ENCODE data around the gene SLC25A23. TPM values are rescaled to one million over a fixed set of nuclear protein-coding genes. Genes with fewer than 3 reads are reported as not detected.

SLC25A23 gene
- total and polyA plus RNA-seq, 2 donors (not counting 1 experiment from before 2014, with no cell fraction given): 9.3 to 25.3 TPM

- WGBS (ENCODE audit: insufficient coverage): 54% methylated on average over 11 of the region's 17 CpGs
- Mint-ChIP-seq H3K9me3 (ENCODE audit: insufficient read depth) (no peaks in the 10 kb centered on the region), H3K4me3 (peak overlapping the region; percentile 95), H3K27ac (peak overlapping the region; percentile 88), H3K4me1 (peaks cover 21% of the 10 kb centered on the region), H3K27me3 (no peaks in the 10 kb centered on the region)
- ChIA-PET CTCF (interaction anchor here (1.0 kb wide), 1 partner anchor 171 kb away, joined by 4 read pairs; no protein-coding TSS in a partner anchor), POLR2A (interaction anchor here (1.3 to 1.4 kb wide), 2 partner anchors 23 to 33 kb away, joined by 3 read pairs; partner anchors contain the start of genes DENND1C and KHSRP)
- Histone ChIP-seq H4K20me1 (ENCODE audit: control insufficient read depth, insufficient read depth, low read length, poor library complexity, severe bottlenecking) (no peaks in the 10 kb centered on the region), H3K9ac (ENCODE audit: low read length) (no peak overlapping the region), H3K36me3 (replicated peaks in 1 of 2; ENCODE audit: control extremely low read depth in 1 of 2, control insufficient read depth in 1 of 2, extremely low read depth in 1 of 2, insufficient read depth in 2 of 2, low read length in 1 of 2) (peaks cover 0 to 8% of the 10 kb centered on the region in 2 experiments), H3K9me3 (ENCODE audit: control extremely low read depth in 1 of 3, control insufficient read depth in 2 of 3, insufficient read depth in 1 of 3, low read length in 2 of 3) (peaks cover 0 to 26% (median 9%) of the 10 kb centered on the region in 3 donors), H3K27me3 (replicated peaks in 1 of 4; ENCODE audit: control extremely low read depth in 1 of 4, control insufficient read depth in 3 of 4, insufficient read depth in 4 of 4, low read length in 3 of 4) (no peaks in the 10 kb centered on the region), H3K79me2 (ENCODE audit: control insufficient read depth, insufficient read depth, low read length) (no peaks in the 10 kb centered on the region), H3K4me3 (ENCODE audit: control extremely low read depth in 1 of 5, extremely low read depth in 1 of 5, insufficient read depth in 1 of 5, low read depth in 2 of 5, low read length in 4 of 5) (peak overlapping the region in 1 of 5 experiments; percentile 93), H3K4me2 (replicated peaks; ENCODE audit: low read depth, low read length, poor library complexity, severe bottlenecking) (peak overlapping the region; percentile 85), H2AFZ (ENCODE audit: insufficient read depth, low read depth, low read length, poor library complexity, severe bottlenecking) (peak overlapping the region; percentile 96), H3K27ac (ENCODE audit: low read length in 2 of 2) (no peak overlapping the region), H3K4me1 (ENCODE audit: control insufficient read depth in 2 of 2, insufficient read depth in 2 of 2, low read length in 2 of 2) (peaks cover 0 to 24% of the 10 kb centered on the region in 2 donors)
- ATAC-seq (ENCODE audit: low read depth) (no peak), DNase-seq (peak; percentile 36)
- intact Hi-C loops (cut with micrococcal nuclease): no loop called here
- no peak for TF ChIP-seq EZH2 (IDR thresholded peaks at IDR 0.05; ENCODE audit: borderline replicate concordance, insufficient read depth, low read depth, low read length, poor library complexity, severe bottlenecking)
- TF ChIP-seq CTCF (IDR thresholded peaks at IDR 0.05): no peak
Observed at GRCh38 chr19:6457958-6458694, 1.5 kb downstream of the SLC25A23 start.

GRCh38 chr19:6455924-6456323 lies 3.7 kb downstream of the SLC25A23 start:
- Histone ChIP-seq H3K4me1 (ENCODE audit: control insufficient read depth in 2 of 2, insufficient read depth in 2 of 2, low read length in 2 of 2) (peaks cover 0 to 23% of the 10 kb centered on the region in 2 donors), H3K27me3 (replicated peaks in 1 of 4; ENCODE audit: control extremely low read depth in 1 of 4, control insufficient read depth in 3 of 4, insufficient read depth in 4 of 4, low read length in 3 of 4) (no peaks in the 10 kb centered on the region), H3K9ac (ENCODE audit: low read length) (no peak overlapping the region), H3K79me2 (ENCODE audit: control insufficient read depth, insufficient read depth, low read length) (no peaks in the 10 kb centered on the region), H3K9me3 (ENCODE audit: control extremely low read depth in 1 of 3, control insufficient read depth in 2 of 3, insufficient read depth in 1 of 3, low read length in 2 of 3) (peaks cover 0 to 26% (median 9%) of the 10 kb centered on the region in 3 donors), H4K20me1 (ENCODE audit: control insufficient read depth, insufficient read depth, low read length, poor library complexity, severe bottlenecking) (no peaks in the 10 kb centered on the region), H3K4me2 (replicated peaks; ENCODE audit: low read depth, low read length, poor library complexity, severe bottlenecking) (no peak overlapping the region), H3K4me3 (ENCODE audit: control extremely low read depth in 1 of 5, extremely low read depth in 1 of 5, insufficient read depth in 1 of 5, low read depth in 2 of 5, low read length in 4 of 5) (no peak overlapping the region), H2AFZ (ENCODE audit: insufficient read depth, low read depth, low read length, poor library complexity, severe bottlenecking) (no peak overlapping the region), H3K27ac (ENCODE audit: low read length in 2 of 2) (no peak overlapping the region), H3K36me3 (replicated peaks in 1 of 2; ENCODE audit: control extremely low read depth in 1 of 2, control insufficient read depth in 1 of 2, extremely low read depth in 1 of 2, insufficient read depth in 2 of 2, low read length in 1 of 2) (peaks cover 0 to 8% of the 10 kb centered on the region in 2 experiments)
- TF ChIP-seq CTCF (IDR thresholded peaks at IDR 0.05): no peak
- TF ChIP-seq EZH2 (IDR thresholded peaks at IDR 0.05; ENCODE audit: borderline replicate concordance, insufficient read depth, low read depth, low read length, poor library complexity, severe bottlenecking): no peak
- Mint-ChIP-seq H3K9me3 (ENCODE audit: insufficient read depth) (no peaks in the 10 kb centered on the region), H3K4me3 (no peak overlapping the region), H3K27me3 (no peaks in the 10 kb centered on the region), H3K4me1 (peaks cover 21% of the 10 kb centered on the region), H3K27ac (no peak overlapping the region)
- intact Hi-C loops (cut with micrococcal nuclease): no loop called here
- DNase-seq (no peak), ATAC-seq (ENCODE audit: low read depth) (no peak)
- ChIA-PET POLR2A (no interaction called here), CTCF (interaction anchor here (1.0 kb wide), 1 partner anchor 49 kb away, joined by 3 read pairs; no protein-coding TSS in a partner anchor)
- WGBS (ENCODE audit: insufficient coverage): 94% methylated on average over 8 of the region's 15 CpGs

All from B cell (primary cell).